HG02759 (cell line): ENCODE data around the gene FUCA2.

Experiments
- ATAC-seq: cut with Tn5 transposase; IDR thresholded peaks from one replicate; pipeline ENCODE4 v1.9.1; 2021; ENCODE audit warnings: mild to moderate bottlenecking, moderate library complexity; ENCODE audit not compliant: unreplicated experiment

FUCA2 gene, protein sequence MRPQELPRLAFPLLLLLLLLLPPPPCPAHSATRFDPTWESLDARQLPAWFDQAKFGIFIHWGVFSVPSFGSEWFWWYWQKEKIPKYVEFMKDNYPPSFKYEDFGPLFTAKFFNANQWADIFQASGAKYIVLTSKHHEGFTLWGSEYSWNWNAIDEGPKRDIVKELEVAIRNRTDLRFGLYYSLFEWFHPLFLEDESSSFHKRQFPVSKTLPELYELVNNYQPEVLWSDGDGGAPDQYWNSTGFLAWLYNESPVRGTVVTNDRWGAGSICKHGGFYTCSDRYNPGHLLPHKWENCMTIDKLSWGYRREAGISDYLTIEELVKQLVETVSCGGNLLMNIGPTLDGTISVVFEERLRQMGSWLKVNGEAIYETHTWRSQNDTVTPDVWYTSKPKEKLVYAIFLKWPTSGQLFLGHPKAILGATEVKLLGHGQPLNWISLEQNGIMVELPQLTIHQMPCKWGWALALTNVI

DNA sequence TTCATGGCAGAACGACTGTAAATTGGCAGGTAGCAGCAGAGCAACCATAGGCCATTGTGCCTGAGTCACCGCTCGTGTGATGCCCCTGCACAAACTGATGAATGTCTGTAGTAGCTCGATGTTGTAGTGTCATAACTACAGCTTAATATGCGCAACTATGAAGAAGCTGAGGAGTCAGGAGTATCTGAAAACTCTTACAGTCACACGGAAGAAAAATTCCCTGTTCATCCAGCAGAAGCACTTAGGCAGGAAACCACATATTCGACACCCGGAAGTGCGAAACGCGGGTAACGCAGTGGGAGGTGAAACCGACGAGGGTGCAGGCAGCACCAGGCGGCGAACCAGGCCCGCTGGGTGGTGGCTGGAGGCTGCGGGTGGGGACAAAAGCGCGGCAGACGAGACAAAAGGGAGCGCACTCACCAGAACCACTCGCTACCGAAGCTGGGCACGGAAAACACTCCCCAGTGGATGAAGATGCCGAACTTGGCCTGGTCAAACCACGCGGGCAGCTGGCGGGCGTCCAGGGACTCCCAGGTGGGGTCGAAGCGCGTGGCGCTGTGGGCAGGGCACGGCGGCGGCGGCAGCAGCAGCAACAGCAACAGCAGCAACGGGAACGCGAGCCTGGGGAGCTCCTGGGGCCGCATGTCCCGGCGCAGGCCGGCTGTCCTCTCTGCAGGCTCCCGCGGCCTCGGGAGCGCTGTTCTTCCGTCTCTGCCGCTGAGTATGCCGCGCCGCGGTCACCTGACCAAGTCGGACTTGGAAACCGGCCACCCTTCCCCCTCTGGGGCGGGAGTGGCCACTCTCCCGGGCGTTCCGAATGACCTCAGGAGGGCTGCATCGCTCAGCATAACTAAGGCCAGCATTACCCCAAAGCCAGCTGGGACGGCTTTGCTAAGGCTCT, at the start of gene FUCA2:
TSS of gene FUCA2 (minus strand) at position 730 of the 901 bp plus-strand sequence. CDS start at position 644, 86 bp downstream.
- peak; percentile 65 for ATAC-seq

DNA sequence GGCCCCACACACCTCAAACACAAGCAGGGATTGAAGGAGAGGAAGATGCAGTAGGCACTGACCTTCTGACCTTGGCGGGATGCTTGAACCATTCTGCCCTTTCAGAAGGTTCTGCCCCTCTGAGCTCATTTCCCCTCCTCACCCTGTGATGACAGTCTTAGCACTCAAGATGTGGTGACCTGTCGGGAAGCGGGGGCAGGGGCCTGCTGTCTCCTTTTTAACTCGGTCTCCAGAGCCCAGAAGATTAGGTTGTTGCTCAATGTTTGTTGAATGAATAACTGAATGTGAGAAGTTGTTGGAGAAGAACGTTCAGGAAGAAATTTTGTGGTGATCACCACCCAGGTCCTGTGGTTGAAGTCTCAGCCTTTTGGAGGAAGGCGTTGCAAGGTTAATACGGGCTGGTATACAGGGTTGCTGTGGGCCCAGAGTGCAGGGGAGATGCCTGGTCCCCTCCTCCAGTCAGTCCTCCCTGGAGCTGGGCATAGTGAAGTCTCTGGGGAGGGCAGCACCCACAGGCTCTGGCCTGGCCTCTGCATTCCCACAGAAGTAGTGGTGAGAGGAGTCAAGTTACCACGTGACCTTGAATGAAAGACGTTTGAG, 49.7 kb upstream of the FUCA2 start:
- no peak for ATAC-seq

DNA sequence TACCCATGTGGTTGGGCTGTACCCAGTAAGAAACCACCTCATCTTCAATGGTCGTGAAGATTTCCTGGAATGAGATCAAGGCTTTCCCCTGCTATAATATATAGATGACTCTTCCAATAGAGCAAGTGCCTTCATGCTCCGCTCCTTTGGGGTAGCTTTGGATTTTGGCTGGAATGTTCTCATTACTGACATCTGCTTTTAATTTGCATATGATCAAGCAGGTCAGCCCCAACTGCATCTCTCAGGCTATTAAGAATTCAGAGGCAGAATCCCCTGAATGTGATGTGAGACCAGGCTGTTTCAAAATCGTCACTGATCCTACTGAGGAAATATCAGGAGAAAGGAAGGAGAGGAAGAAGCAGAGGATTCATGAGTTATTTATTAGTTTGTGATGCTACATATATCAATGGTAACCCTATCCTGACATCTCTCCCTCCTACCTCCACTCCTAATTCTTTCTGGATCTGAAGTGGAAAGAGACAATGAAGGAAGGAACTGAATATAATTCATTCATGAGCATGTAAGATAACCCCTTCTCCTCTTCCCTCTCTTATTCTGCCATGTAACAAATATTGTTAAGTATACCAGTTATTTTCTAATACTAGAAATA, 47.6 kb upstream of the FUCA2 start:
- no peak for ATAC-seq

DNA sequence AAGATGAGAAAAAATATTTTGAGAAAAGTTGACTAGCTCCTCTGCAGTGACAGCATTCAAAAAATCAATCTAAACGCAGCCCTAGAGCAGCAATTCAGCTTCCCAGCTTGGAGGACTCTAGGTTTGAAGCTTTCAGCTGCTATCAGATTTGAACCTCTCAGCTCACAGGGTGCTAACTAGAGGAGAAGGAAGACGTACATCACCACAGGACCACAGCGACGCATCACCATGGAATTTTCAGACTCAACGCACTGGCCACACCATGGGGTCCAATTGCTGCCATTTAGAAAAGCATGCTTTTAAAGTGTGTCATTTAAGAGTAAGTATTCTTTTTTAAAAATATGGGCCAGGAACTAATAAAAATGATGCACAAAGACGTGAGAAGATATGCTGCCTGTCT, 45.0 kb upstream of the FUCA2 start:
- ATAC-seq, result no peak

DNA sequence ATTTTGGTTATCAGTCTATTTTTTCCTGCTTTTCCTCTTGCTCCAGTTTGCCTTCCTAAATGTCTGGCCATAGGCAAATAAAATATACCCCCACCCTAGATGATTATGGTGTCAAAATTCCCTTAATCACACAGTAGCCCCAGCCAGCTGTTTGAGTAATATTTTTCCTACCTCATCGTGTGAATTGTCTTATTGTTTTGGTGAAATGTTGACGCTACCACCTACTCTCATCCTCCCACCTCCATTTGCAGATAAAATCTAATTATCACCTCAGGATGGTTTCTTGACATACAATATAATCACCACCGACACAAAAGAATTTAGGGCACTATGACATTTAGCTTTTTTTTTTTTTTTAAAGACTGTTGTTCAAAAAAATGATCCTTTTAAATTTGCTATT, 44.1 kb upstream of the FUCA2 start:
- no peak for ATAC-seq

DNA sequence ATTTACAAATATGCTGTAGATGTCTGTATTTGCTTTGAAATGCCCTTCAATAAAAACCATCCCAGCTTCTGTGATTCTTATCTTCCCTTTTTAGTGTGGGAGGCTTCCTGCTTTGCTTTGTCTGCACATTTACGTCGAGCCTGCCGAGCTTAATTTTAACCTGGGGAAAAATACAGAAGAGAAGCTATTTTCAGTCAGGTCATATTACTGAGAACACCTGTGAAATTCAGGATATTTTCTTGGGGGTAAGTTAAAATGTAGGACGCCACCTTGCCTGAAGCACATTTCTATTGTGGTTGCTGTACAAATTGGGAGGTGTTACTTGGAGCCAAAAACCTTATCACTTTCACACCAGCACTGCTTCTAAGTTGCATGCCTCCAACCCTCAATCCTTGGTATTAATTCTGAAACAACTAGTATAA, 43.6 kb upstream of the FUCA2 start:
- ATAC-seq, result no peak

DNA sequence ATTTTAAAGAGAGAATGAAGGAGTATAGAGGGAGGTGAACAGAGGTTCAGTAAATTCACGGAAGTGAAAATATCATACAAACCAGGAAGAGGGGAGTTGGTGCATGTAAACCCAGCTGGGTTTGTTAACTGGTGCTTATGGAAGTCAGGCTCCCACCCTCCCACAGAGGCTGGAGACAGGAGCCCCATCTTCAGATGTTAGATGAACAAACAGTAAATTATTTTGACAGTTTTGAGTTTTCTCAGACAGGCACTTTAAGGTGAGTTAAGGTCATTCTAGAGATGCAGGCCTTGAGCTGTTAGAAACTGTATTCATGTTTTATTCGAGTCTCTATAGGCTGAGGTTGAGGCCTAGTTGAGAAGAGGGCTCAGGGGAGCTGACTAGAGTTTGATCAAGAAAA, 41.8 kb upstream of the FUCA2 start:
- no peak for ATAC-seq

DNA sequence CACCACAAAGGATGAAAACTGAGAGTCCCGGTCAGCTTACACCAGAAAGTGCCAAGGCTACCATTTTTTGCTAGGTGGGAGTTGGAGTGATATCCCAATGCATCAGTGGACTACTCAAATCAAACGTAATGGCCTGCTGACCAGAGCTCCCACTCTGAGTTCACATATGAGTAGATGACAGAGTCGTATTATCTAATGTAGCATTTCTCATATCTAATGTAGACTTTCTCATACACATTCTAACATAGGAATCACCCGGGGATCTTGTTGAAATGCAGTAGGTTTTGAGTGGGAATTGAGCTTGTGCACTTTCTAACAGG, 38.4 kb upstream of the FUCA2 start:
- ATAC-seq, result peak; percentile 50

DNA sequence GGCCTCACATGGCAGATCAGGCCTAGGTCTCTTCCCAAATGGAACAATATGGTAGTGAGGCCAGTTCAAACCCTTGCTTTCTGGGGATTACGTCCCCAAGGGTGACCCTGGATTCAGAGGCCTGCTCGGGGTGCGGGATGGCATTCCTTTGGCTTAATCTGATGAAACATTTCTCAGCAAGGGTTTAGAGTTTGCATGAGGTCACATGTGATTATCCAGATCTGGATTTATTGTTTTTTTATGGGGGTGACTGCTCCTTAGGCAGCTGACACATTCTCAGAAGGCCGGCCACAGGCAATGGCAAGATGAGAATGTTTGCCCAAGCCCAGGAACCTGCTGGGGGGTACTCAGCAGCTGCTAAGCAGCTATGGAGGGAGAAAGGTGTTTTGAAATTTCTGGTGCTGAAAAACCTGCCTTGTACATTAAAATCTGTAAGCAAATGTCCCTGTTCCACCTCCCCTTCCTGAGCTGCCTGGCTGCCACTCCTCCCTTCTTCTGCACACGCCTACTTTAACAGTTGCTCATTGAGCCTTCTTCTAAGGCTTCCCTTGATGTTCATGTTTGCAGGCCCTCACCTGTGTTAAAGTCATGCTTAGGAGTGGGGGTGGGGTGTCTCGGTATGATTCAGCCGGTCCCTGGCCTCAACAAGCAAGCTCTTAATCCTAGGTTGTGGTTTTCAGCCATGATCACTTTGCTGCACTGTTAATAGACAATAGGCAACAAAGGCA, 37.9 kb upstream of the FUCA2 start:
- ATAC-seq, result peak; percentile 79

DNA sequence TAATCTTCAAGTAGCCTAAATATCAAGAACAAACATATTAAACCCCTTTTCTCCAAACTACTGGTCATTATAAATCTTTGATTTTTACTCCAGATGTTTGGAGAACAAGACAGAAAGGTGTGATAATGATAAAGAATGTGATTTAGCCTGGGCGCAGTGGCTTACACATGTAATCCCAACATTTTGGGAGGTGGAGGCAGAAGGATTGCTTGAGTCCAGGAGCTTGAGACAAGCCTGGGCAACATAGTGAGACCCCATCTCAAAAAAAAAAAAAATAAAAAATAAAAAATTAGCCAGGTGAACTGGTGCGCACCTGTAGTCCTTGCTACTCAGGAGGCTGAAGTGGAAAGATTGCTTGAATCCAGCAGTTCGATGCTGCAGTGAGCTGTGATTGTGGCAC, 35.1 kb upstream of the FUCA2 start:
- ATAC-seq, result no peak

DNA sequence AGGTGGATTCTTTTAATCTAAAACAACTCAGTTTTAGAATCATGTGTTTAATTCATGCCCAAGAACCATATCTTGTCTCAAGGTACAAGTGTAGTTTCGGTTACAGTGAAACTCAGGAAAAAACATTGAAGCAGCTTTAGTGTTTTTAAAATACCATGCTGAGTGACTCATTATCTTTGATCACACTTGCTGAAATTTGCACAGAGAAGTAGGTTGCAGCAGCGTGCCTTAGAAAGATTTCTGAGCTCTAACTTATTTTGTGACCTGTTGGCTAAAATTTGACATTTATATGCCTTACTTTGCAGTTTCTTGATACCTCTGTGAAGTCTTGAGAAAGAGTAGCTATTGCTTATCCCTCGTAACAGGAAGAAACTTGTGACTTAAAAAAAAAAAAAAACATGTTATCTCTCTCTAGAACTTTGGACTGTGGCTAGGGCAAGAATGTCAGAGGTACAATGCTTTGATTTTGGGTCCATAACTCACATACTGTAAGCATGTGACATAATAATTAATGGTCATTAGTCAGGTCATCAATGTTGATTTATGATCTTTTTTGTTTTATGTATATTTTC, 34.5 kb upstream of the FUCA2 start:
- no peak for ATAC-seq

DNA sequence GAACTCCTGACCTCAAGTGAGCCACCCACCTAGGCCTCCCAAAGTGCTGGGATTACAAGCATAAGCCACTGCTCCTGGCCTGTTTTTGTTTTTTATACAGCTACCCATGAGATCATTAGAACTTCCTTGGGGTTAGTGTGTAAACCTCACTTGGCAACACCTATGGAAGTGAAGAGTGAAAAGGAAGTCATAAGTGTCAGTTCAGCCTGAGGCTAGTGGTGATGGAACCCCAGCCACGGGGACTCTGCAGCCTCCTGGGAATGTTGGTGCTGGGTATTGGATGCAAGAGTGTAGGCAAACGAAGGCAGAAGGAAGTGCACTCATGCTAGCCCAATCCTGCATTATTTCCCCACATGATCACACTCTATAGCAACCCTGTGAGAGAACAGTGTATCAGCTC, 33.6 kb upstream of the FUCA2 start:
- ATAC-seq, result no peak

DNA sequence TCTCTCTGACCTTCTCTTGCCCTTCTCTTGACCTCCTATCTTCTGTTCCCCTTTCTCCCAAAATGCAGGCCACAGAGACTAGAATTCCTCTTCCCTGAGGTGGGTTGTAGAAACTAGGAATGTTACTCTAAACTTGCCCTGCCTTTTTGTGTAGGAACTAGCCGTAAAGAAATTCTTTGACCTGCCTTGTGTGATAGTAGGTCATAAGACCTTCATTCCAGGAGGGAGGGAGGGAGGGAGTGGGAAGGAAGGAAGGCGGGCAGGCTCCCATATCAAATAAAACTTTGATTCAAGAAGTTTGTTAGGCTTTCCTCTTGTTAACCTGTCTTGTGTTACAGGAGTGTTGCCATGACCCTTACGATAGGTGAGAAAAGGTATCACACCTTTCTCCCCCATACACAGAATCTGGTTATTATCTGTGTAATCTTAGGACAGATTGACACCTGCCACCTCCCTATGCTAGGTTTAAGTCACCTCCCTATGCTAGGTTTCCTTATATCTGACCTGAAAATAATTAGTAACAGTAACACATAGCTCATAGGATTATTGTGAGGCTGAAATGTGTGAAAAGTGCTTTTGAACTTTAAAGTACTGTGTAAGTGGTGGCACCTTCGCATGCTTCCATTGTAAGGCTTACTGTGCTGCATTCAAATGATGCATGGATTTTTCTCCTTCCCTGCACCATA, 32.6 kb upstream of the FUCA2 start:
- ATAC-seq, result no peak

DNA sequence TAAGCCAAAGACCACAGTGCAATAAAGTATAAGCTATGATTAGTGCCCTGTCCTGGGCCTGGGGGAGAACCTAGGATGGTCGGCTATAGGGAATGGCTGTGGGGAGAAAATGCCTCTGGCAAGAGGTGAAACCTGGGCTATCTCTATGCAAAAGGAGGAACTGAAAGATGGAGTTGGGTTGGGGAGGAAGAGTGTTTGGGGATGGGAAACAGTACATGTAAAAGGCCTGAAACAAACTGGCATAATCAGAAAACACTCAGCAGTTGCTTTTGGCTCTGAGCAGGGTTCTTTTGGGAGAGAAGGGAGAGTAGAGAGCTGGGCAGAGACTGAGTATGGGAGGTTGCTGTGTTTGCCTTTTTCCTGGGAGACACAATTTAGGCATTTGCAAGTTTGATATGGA, 31.9 kb upstream of the FUCA2 start:
- ATAC-seq, result no peak

DNA sequence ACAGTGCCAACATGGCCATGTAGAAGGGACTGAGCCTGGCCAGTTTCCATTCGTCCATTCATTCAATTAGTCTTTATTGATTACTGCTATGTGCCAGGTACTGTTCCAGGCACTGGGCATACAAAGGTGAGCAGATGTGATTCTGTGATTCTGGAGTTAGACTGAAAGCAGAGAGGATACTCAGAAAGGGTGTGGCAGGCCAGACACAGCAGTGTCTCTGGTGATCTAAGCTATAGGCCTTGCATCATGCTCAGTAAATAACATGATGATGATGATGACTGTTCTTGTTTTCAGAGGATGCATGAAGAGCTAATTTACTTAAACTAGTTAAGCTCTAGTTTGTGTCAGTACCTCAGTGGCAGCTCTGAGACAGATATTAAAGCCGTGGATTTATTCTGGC, 31.4 kb upstream of the FUCA2 start:
- no peak for ATAC-seq

DNA sequence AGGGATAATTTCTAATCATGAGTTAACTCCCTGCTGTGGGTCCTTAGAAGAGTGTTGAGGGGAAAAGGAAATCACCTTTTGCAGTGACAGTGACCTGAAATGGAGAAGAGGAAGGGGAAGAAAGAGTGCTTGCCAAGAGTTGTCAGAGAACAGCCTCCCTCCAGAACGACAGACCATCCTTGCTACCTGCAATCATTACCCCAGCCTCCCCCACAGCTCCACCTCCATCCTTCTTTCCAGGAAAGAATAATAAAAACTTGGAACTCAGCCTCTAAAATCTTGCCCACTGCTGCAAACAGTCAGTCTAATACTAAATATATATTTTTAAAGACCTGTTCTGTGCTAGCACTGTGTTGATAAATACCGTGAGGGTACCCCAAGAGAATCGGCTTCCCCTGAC, 28.7 kb upstream of the FUCA2 start:
- no peak for ATAC-seq

DNA sequence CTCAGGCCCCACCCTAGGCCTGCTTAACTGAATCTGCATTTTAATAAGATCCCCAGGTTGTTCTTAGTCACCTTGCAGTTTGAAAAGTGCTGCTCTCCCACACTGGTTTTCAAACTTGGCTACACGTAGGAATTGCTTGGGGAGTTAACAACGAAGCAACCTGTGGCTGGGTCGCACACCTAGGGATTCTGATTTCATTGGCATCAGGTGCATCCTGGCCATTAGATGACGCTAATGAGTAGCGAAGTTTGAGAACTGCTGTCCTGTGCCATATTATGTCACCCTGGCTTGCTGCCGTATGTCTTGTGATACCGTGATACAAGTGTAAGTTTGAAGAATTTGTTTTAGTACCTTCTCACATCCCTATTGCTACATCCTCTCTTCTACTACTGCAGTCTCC, 28.2 kb upstream of the FUCA2 start:
- no peak for ATAC-seq

DNA sequence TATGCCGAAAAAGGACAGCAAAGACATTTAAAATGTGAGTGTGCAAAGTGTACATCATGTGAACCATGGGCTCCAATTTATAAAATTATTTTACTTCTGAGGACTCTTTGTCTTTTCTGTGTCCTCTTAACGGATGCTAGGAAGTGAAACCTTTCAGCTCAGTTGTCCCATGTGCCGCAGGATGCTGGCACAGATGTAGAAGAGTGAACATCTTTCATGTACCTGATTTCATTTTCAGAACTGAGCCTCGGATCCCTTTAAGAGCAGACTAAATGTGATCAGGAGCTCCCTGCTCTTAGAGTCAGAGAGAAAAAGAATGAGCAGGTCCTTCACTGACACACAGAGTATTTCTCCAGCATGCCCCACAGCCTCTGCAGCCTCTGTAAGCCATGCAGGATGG, 27.6 kb upstream of the FUCA2 start:
- no peak for ATAC-seq

DNA sequence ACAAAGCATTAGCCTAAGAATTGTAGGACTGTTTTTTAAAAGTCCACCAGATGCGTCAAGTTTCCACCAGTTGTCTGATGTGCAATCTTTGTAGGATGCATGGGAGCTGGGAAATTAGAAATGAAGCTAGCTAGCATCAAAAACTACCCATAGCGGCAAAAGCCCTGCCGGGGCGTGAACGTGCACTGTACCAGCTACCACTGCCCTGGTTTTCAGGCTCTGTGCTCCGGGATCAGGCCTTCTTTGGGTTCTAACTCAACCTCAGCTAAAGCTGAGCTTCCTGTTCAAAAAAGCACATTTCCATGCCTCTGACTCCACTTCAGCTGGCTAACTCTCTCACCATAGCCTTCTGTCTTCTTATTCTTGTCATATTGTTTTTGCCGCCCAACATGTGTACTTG, 26.9 kb upstream of the FUCA2 start:
- ATAC-seq, result no peak
